ENCODE measurements around the gene RNF125.
"Not testable (repeated sequence)": the region's sequence is repeated elsewhere in the genome, so short reads cannot be mapped to it uniquely, and the experiment has no call there.

RNF125 gene

DNA sequence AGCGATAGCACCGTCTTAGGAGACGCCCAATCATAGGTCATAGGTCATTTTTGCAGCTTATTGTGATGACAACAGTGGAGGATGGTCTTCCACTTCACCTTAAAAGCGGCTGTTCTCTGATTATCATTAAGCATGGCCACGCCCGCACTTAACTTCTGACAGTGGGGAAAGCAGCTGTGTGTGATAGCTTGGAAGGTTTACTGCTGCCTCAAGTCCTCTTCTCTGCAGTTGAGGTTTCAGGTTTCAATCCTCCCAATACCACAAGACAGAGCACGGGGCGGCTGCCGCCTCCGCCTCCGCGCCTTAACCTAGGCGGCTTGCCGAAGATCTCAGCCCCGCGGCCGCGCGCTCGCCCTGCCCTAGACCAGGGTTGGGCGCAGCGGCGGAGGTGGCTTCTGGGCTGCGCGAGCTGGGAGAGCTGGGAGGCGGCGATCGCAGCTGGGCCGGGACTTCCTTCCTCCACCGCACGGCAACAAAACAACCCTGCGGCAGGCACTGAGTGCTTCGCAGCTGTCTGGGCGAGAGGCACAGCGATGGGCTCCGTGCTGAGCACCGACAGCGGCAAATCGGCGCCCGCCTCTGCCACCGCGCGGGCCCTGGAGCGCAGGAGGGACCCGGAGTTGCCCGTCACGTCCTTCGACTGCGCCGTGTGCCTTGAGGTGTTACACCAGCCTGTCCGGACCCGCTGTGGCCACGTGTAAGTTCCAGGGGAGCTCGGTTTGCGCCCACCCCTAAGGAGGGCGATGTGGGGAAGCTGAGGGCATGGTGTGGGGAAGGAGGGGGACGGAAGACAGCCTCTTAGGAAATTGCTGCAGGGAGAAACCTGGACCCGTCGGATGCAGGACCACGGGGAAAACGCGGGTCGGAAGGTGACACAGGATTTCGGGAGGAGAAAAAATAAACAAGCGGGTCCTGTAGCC is at the start of gene RNF125:
TSS of gene RNF125 (plus strand) at position 495 of the 920 bp plus-strand sequence. CDS start at position 534, 39 bp downstream.
- peak; percentile 85 for DNase-seq

DNA sequence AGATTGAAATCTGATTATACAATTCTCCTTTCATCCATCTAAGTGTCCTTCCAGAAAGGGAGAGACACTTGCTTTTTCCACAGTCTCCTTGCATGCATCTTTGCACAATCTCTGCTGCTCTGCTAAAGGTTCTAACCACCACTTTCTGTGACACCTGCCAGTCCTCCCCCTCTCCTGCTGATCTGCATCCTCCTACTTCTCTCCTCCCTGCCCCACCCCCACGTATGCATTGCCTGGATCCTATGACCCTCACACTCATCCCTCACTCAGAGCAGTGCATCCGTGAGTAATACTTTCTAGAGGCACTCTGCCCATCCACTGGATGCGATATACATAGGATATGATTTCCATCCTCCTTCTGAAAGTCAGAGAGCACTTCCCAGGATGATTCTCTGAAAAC is 48.0 kb upstream of the RNF125 start:
- no peak for DNase-seq

DNA sequence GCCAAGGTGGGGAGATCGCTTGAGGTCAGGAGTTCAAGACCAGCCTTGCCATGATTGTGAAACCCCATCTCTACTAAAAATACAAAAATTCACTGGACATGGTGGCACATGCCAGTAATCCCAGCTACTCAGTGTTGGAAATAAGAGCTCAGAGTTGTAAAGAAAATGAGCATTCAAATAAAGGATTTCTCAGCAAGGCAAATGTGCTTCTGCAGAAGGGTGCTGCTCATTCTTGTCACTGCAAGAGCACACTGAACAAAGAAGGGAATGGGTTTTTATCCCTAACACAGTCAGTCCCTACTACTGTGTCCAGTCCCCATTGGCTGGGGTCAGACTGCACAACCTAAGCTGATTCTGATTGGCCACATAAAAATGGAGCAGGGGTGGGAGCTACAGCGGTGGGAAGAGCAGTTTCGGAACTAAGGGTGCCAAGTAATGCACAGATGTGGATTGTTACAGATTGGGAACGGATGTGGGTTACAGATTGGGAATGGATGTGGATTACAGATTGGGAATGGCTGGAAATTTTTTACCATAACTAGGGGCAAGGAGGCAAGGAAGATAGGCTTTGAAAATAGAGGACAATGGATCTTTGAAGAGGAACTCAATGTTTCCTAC is 44.6 kb upstream of the RNF125 start:
- DNase-seq, result no peak

DNA sequence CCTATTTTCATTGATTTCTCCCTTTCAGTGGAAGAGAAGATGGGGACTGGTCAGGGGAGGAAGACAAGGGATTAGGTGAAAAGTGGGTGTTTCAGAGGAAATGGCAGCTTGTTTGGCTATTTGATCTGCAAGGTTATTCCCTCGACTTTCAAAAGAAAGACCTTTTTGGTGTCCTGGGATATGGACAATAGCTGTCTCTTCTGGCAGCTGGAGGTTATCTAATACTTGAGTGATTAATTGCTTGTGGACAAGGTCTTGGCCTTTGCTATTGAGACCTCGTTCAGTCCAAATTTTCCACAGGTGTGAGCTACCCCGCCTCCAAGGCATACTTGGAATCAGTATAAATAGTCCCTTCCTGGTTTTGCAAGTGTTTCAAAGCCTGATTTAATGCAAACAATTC is 42.4 kb upstream of the RNF125 start:
- DNase-seq, result no peak

DNA sequence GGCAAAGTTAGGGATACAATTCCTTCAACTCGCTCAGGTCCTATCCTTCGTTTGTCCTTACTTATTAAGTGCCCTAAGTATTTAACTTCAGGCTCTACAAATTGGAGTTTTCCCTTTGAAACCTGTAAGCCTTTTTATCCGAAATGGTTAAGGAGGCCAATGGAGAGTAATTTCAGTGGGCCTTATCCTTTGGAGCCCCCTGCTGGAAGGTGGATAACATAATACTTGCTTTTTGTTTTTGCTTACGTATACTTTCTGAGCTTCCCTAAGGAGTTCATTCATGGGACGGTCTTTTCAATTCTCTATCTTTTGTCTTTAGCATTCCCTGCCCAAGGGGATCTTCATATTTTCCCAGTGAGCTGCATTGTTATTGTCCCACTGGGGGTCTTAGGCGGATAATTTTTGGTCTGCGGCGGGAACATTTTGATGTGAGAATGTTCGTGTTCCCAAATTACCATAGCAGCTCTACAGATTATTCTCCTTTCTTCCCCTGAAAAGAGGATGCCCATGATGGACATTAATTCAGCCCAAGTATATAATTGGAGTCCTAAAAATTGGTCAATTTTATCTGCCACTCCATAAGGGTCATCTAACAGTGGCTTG is 41.3 kb upstream of the RNF125 start:
- peak; percentile 74 for DNase-seq

DNA sequence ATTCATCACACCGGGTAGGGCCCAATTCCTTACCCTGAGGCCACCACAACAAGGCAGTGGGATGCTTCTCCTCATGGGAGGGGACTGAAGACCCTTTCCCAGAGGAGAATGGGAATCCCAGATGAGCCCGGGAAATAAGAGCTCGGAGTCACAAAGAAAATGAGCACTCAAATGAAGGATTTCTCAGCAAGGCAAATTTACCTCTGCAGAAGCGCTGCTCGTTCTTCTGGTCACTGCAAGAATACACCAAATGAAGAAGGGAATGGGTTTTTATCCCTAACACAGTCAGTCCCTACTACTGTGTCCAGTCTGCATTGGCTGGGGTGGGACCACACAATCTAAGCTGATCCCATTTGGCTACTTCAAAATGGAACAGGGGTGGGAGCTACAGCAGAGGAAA is 40.0 kb upstream of the RNF125 start:
- DNase-seq, result no peak

DNA sequence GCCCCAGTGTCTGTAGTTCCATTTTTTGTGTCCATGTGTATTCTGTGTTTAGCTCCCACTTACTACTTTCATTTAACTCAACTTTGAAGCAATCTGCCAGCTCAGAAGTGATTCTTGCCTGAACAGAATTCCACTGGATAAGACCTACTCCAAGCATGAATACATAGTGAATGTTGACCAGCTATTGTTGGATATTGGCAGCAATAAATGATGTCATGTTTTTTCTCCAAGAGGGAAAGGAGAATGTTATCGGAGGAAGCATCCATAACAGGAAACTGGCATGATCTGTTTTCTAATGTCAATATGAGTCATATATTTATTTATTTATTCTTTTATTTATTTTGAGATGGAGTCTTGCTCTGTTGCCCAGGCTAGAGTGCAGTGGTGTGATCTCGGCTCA is 38.9 kb upstream of the RNF125 start:
- DNase-seq, result no peak

DNA sequence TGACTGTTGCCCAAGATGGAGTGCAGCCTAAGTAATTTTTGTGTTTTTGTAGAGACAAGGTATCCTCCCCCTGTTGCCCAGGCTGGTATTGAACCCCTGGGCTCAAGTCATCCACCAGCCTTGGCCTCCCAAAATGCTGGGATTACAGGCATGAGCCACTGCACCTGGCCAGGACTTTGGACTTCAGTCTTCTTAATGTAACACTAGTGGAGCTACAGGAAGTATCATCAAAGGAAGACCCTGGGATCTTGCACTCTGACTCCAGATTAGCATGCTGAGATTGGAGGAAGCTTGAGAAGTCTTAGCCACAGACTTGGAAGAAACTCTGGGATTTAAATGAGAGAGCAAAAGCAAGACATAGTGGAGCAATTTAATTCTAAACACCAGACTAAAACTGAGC is 37.8 kb upstream of the RNF125 start:
- DNase-seq, result no peak

DNA sequence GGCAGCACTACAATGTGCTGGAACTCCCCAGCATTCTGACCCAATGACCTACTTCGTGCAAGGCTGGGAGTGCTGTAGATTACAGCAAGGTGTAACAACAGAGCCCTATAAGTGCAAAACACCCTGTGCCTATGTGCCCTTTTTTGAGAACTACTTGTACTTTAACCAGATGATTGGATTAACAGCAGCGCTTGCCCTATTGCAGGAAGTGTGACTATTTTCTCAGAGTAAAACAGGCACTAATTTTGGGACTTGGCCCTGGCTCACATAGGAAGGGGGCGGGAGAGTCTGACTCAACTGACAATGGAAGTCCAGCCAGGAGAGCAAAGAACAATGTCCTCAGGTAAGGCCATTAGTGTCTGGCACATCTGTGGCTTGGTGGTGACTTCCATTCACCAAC is 35.6 kb upstream of the RNF125 start:
- no peak for DNase-seq

DNA sequence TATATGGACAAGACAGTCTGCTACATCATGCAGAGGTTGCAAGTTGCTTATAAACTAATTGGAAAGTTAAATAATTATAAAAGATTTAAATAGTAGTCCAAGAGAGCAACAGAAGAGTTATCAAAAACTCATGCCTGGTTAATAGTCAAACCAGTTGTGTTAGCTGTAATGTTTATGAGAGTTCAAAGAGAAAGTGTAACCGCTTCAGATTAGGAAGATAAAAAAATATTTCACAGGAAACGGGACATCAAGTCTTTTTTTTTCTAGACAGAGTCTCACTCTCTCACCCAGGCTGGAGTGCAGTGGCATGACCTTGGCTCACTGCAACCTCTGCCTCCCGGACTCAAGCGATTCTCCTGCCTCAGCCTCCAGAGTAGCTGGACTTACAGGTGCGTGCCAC is 34.6 kb upstream of the RNF125 start:
- no peak for DNase-seq

DNA sequence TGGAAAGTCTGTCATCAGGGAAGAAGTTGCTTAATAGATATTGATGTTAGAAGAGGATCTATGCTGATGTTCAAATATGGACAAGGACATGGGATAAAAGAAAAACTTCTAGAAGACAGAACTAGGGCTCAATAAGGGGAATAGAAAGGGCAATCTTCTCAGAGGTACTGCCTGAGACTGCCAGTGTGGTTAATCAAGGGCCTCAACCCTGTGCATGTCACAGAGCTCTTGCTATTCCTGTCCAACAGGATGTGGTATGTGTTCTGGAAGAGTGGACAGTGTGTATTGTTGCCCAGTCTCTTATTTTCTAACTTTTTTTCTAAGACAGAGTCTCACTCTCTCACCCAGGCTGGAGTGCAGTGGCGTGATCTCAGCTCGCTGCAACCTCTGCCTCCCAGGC is 27.8 kb upstream of the RNF125 start:
- no peak for DNase-seq

DNA sequence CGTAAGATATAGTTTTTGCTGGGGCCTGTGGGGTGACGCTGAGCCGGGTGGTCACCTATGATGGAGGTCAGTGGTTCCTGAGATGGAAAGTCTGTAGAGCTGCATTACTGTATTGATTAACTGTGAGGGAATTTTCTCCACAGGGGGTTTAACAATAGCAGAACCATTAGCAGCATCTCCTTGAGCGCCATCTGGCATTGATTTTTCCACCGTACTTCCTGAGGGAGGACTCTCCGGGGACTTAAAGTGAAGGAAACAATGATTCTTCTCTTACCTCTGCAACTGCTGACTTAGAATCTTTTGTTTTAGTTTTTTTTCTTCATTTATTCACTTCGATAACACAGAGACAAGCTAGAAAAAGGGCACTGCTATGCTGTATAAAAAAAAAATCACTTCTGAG is 22.6 kb upstream of the RNF125 start:
- DNase-seq, result no peak

DNA sequence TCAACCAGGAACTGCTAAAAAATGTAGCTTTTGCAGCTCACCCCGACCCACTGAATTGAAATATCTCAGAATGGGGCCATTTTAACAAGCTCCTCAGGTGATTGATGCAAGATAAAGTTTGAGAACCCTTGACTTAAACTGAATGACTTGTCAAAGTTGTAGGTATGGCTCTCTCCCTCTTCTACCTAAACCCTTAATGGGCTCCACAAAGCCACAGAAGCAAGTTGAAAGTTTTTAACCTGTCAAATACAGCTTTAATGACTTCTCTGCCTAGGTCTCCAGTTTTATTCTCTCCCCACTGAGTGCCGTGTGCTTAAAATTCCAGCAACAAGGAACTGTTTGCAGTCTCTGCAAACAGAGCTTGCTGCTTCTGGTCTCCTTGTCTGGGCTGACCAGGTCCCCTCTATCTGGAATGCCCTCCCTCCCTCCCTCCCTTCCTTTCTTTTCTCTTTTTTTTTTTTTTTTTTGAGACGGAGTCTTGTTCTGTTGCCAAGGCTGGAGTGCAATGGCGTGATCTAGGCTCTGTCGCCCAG is 19.7 kb upstream of the RNF125 start:
- DNase-seq, result no peak

DNA sequence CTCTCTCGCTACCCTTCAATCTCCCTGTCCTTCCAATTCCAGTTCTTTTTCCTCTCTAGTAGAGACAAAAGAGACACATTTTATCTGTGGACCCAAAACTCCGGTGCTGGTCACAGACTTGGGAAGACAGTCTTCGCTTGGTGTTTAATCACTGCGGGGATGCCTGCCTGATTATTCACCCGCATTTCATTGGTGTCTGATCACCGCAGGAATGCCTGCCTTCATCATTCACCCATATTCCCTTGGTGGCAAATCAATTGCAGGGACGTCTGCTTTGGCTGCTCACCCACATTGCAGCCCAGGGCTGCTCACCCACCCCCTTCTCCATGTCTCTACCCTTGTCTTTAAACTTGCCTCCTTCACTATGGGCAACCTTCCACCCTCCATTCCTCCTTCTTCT is 17.5 kb upstream of the RNF125 start:
- not testable (repeated sequence) for DNase-seq

DNA sequence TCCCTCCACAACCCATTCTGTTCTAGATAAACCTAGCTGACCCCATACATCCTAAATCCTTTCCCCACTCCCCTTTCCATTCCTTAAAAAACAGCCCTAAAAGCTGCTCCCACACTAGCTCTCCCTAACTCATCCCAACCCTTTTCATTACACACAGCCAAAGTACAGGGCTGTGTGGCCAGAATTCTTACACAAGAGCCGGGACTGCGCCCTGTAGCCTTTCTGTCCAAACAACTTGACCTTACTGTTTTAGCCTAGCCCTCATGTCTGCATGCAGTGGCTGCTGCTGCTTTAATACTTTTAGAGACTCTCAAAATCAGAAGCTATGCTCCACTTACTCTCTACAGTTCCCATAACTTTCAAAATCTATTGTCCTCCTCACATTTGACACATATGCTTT is 14.8 kb upstream of the RNF125 start:
- not testable (repeated sequence) for DNase-seq

DNA sequence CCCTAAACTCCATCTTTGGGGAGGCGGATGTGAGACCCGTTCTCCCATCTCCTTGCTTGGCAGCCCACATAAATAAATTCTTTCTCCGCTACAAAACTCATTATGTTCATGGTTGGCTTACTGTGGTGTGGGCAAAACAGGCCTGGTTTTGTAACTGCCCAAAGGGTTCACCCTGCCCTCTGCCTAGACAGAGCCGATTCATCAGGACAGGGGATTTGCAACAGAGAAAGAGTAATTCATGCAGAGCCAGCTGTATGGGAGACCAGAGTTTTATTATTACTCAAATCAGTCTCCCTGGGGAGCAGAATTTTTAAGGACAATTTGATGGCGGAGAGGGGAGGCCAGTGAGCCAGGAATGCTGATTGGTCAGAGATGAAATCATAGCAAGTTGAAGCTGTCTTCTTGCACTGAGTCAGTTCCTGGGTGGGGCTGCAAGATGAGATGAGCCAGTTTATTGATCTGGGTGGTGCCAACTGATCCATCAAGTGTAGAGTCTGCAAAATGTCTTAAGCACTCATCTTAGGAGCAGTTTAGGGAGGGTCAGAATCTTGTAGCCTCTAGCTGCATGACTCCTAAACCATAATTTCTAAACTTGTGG is 8.4 kb upstream of the RNF125 start:
- no peak for DNase-seq

DNA sequence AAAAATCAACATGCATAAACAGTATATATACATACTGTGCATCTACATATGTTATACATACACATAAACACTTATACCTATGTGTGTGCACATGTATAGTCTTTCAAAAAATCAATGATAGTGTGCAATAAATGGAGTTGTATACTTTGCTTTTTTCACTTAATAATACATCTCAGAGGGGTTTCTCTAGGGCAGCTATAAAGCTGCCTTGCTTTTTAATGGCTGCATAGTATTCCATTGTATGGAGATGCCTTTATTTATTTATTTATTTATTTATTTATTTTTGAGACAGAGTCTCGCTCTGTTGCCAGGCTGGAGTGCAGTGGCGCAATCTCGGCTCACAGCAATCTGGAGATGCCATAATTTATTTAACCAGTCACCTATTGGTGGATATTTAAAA is 7.4 kb upstream of the RNF125 start:
- no peak for DNase-seq

DNA sequence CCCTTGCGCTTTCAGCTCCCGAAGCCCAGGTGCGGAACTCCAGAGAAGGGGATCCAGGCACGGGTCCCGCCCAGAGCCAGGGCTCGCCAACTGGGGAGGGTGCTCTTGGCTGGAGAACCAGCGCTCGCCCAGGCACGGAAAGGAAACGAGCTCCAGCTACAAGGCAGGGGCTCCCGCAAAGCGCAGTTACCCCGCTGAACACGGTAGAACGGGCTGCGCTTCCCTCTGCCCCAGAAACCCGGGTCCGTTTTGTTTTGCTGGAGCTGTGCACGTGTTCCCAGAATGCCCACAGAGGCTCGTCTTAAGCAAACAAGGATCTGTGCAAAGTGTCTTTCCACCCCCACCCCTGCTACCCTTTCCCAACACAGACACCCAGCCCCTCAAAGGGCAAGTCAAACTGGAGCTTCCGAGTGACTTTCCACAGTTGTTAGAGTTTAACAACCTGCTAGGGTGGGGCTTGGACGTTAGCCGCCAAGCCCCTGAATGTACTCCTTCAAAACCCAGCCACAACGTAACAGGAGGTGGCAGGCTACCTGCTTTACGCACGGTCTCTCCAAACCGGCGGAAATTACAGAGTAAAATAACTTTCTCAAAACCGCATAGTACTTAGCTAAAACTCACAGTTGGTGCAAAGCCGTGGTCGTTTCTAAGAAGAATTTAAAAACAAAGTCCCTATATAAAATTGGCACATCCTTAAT is 775 bp downstream of the RNF125 start:
- peak; percentile 35 for DNase-seq

DNA sequence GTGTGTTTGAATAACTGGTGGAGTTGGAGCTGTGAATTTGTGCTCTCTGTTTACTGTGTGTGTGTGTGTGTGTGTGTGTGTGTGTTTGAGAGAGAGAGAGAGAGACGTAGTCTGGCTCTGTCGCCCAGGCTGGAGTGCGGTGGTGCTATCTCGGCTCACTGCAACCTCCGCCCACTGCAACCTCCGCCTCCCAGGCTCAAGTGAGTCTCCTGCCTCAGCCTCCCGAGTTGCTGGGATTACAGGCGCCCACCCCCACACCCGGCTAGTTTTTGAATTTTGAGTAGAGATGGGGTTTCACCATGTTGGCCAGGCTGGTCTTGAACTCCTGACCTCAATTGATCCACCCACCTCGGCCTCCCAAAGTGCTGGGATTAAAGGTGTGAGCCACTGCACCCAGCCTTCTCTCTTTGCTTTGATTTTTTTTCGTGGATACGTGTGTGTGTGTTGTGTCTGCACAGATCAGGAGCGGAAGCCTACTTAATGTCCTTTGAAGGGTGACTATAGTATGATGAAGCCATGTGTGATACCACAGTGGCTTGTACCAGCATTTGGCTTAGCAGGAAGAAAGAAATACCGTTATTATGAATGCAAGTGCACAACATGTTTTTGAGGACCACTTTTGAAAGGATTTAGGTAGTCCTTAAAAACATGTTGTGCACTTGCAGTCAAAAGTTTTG is 1.5 kb downstream of the RNF125 start:
- peak; percentile 43 for DNase-seq

DNA sequence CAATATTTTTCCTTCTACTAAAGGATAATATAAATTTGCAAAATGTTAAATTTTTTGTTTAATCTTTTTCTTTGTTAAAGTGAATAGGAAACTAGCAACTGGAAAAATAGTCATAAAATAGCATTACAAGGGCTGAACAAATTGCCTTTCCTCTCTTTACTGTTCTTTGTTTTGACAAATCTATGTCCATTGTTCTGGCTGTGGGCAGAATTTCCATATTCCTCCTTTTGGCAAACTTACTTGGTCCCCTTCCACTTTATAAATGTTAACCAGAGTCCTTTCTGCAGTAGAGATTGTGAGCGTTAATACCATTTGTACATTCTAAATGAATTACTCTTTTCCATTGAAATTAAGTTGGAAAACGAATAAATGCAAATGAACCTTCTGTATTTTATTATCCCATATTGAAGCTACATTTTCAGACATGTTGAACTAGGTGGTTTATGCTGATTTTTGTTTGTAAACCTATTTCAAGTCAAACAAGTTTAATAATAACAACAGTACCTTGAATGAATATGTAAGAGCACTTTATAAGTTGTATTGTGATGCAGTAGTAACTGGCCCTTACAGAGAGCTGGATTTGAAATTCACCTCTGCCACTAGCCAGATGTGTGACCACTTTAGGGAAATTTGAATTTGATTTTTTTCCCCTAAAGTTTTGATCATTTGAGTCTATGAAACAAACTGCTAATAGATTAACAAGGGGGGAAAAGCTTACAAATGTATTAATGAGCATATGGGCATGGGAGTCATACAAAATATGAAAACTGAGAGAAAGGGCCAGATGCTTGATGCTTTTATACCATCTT is 3.3 kb downstream of the RNF125 start:
- DNase-seq, result no peak

DNA sequence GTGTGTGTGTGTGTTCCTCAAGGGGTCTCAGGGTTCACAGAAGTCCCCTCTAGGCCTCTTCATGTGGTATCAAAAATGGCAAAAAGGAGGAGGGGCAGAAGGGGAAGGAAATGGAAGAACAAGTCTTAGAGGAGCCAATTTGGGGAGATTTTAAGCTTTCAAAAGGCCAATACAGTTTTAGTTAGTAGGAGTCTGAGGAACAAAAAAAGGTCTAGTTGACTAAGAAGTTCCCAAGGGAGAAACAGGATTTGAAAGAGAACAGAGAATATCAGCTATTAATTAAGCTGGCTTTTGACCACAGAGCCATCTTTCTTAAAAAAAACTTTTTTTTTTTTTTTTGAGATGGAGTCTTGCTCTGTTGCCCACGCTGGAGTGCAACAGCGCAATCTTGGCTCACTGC is 7.1 kb downstream of the RNF125 start:
- DNase-seq, result no peak
